HPDE6-E6E7 (cell line): ENCODE data around the gene DNASE1L3.

ENCODE experiments used
- DNase-seq: peaks from one replicate; pipeline ENCODE4 v3.0.0; 2011; ENCODE audit warnings: missing footprints; ENCODE audit errors: extremely low spot score

Gene DNASE1L3

GRCh38 chr3:58178528-58179234 is 32.1 kb downstream of the DNASE1L3 start:
- no peak for DNase-seq

- DNase-seq = no peak
These were observed 32.8 kb downstream of the DNASE1L3 start for GRCh38 chr3:58177747-58178527.

GRCh38 chr3:58176827-58177489 is 33.8 kb downstream of the DNASE1L3 start:
- no peak for DNase-seq

GRCh38 chr3:58176185-58176530 is 34.6 kb downstream of the DNASE1L3 start:
- DNase-seq = no peak

GRCh38 chr3:58175437-58176184 is 35.2 kb downstream of the DNASE1L3 start:
- no peak for DNase-seq

- no peak for DNase-seq
These were observed 35.7 kb downstream of the DNASE1L3 start for GRCh38 chr3:58175187-58175436.

- no peak for DNase-seq
These were observed 36.9 kb downstream of the DNASE1L3 start for GRCh38 chr3:58173669-58174398.

- no peak for DNase-seq
These were observed 37.6 kb downstream of the DNASE1L3 start for GRCh38 chr3:58173029-58173668.

GRCh38 chr3:58171126-58171525 is 39.6 kb downstream of the DNASE1L3 start:
- DNase-seq = no peak

GRCh38 chr3:58170376-58170775 is 40.4 kb downstream of the DNASE1L3 start:
- DNase-seq = no peak

- DNase-seq = no peak
These were observed 41.4 kb downstream of the DNASE1L3 start for GRCh38 chr3:58169371-58169770.

GRCh38 chr3:58168498-58168897 is 42.3 kb downstream of the DNASE1L3 start:
- DNase-seq = no peak

- no peak for DNase-seq
These were observed 43.1 kb downstream of the DNASE1L3 start for GRCh38 chr3:58167431-58168351.

- no peak for DNase-seq
These were observed 45.6 kb downstream of the DNASE1L3 start for GRCh38 chr3:58164906-58165821.

- DNase-seq = no peak
These were observed 46.4 kb downstream of the DNASE1L3 start for GRCh38 chr3:58164199-58164879.

- no peak for DNase-seq
These were observed 47.5 kb downstream of the DNASE1L3 start for GRCh38 chr3:58163234-58163633.

- DNase-seq = peak; percentile 66
These were observed 49.1 kb downstream of the DNASE1L3 start for GRCh38 chr3:58161435-58162398.
